B cell (primary cell): Measurements from ENCODE around the gene PARD3. TPM values are rescaled to one million over a fixed set of nuclear protein-coding genes. Genes with fewer than 3 reads are reported as not detected.

ENCODE experiments used
- ATAC-seq: fragments of 200-7000 bp; cut with Tn5 transposase; one replicate; pipeline ENCODE4 v1.10.0; 2021; ENCODE audit warnings: low read depth, mild to moderate bottlenecking, moderate number of reproducible peaks, moderate library complexity
- CTCF ChIA-PET: fragments of 350-600 bp; sonication (Branson Sonifier 250); formaldehyde crosslinking; loops from one replicate; lab custom pipeline; 2021; ENCODE audit warnings: antibody characterized with exemption, inconsistent platforms; lab: Charles Lee
- POLR2A ChIA-PET: fragments of 350-600 bp; sonication (Branson Sonifier 250); formaldehyde crosslinking; loops from one replicate; lab custom pipeline; 2021; ENCODE audit warnings: antibody characterized with exemption; lab: Charles Lee
- DNase-seq: peaks from one replicate; pipeline ENCODE4 v3.0.0; 2013
- H2AFZ ChIP-seq: 2 replicates; pipeline ENCODE4 v1.6.1; 2012; ENCODE audit warnings: mild to moderate bottlenecking, low read depth, low read length; ENCODE audit not compliant: insufficient read depth, poor library complexity, severe bottlenecking
- H3K27ac ChIP-seq, 2 donors: 1 replicate in 1 of 2; 2 replicates in 1 of 2; pipeline ENCODE4 v1.5.1; 2012 to 2013; ENCODE audit warnings: low read length in 2 of 2, mild to moderate bottlenecking in 2 of 2, moderate library complexity in 1 of 2
- H3K27me3 ChIP-seq, 4 experiments: fragments of 200-600 bp in 1 of 4; sonication (generic) in 1 of 4; replicated peaks in 1 of 4; 1 replicate in 2 of 4; 2 replicates in 2 of 4; pipeline versions ENCODE4 v1.6.1 to v1.7.0; 2013 to 2016; ENCODE audit warnings: low read length in 3 of 4, mild to moderate bottlenecking in 2 of 4, mixed read lengths in 1 of 4, moderate library complexity in 1 of 4; ENCODE audit not compliant: insufficient read depth in 4 of 4, control insufficient read depth in 3 of 4; ENCODE audit errors: control extremely low read depth in 1 of 4
- H3K36me3 ChIP-seq, 2 experiments: replicated peaks in 1 of 2; 1 replicate in 1 of 2; 2 replicates in 1 of 2; pipeline versions ENCODE4 v1.6.1 to v1.7.1; 2013; ENCODE audit warnings: low read length in 1 of 2; ENCODE audit not compliant: insufficient read depth in 2 of 2, control insufficient read depth in 1 of 2; ENCODE audit errors: control extremely low read depth in 1 of 2, extremely low read depth in 1 of 2
- H3K4me1 ChIP-seq, 2 donors: fragments of 200-600 bp in 1 of 2; sonication (generic) in 1 of 2; 1 replicate in 1 of 2; 2 replicates in 1 of 2; pipeline versions ENCODE4 v1.5.1 to v1.6.1; 2013 to 2017; ENCODE audit warnings: low read length in 2 of 2; ENCODE audit not compliant: control insufficient read depth in 2 of 2, insufficient read depth in 2 of 2
- H3K4me2 ChIP-seq: replicated peaks from 2 replicates; pipeline ENCODE3; 2012; ENCODE audit warnings: mild to moderate bottlenecking, low read depth, low read length; ENCODE audit not compliant: poor library complexity, severe bottlenecking
- H3K4me3 ChIP-seq, 5 experiments: fragments of 200-600 bp in 1 of 5; sonication (generic) in 1 of 5; 1 replicate in 3 of 5; 2 replicates in 2 of 5; pipeline versions ENCODE4 v1.5.1 to v1.7.0; 2011 to 2016; ENCODE audit warnings: low read length in 4 of 5, mild to moderate bottlenecking in 4 of 5, low read depth in 2 of 5, control low read depth in 1 of 5, moderate library complexity in 1 of 5; ENCODE audit not compliant: insufficient read depth in 1 of 5; ENCODE audit errors: control extremely low read depth in 1 of 5, extremely low read depth in 1 of 5
- H3K79me2 ChIP-seq: fragments of 200-600 bp; sonication (generic); one replicate; pipeline ENCODE4 v1.6.0; 2016; ENCODE audit warnings: low read length; ENCODE audit not compliant: control insufficient read depth, insufficient read depth
- H3K9ac ChIP-seq: fragments of 200-600 bp; sonication (generic); 2 replicates; pipeline ENCODE4 v1.6.1; 2017; ENCODE audit warnings: mild to moderate bottlenecking, low read length, moderate library complexity
- H3K9me3 ChIP-seq, 3 donors: one replicate each; pipeline versions ENCODE4 v1.6.1 to v1.7.1; 2013; ENCODE audit warnings: low read length in 2 of 3; ENCODE audit not compliant: control insufficient read depth in 2 of 3, insufficient read depth in 1 of 3; ENCODE audit errors: control extremely low read depth in 1 of 3
- H4K20me1 ChIP-seq: 2 replicates; pipeline ENCODE4 v1.6.0; 2012; ENCODE audit warnings: mild to moderate bottlenecking, low read length; ENCODE audit not compliant: insufficient read depth, control insufficient read depth, poor library complexity, severe bottlenecking
- H3K27ac Mint-ChIP-seq: one replicate; pipeline ENCODE4 v1.8.0; 2021; ENCODE audit warnings: mixed read lengths
- H3K27me3 Mint-ChIP-seq: one replicate; pipeline ENCODE4 v1.8.0; 2021; ENCODE audit warnings: mixed read lengths
- H3K4me1 Mint-ChIP-seq: one replicate; pipeline ENCODE4 v1.8.0; 2021; ENCODE audit warnings: mixed read lengths
- H3K4me3 Mint-ChIP-seq: one replicate; pipeline ENCODE4 v1.8.0; 2021; ENCODE audit warnings: mixed read lengths
- H3K9me3 Mint-ChIP-seq: one replicate; pipeline ENCODE4 v1.8.0; 2022; ENCODE audit warnings: mixed read lengths; ENCODE audit not compliant: insufficient read depth
- CTCF ChIP-seq: fragments of 200-600 bp; IDR thresholded peaks from one replicate; pipeline ENCODE4 v1.8.0; 2022; ENCODE audit warnings: antibody characterized with exemption, mild to moderate bottlenecking
- EZH2 ChIP-seq: IDR thresholded peaks from 2 replicates; pipeline ENCODE4 v1.6.1; 2012; ENCODE audit warnings: borderline replicate concordance, low read depth, mild to moderate bottlenecking, moderate library complexity, low read length; ENCODE audit not compliant: insufficient read depth, poor library complexity, severe bottlenecking
- WGBS: methylation state at CpG from one replicate; pipeline ENCODE4 v1.1.5; 2013; ENCODE audit warnings: missing lambda C conversion rate; ENCODE audit not compliant: insufficient coverage; 5-methylcytosine and 5-hydroxymethylcytosine counted together
- intact Hi-C: fragments of 100-400 bp; cut with micrococcal nuclease; formaldehyde crosslinking; loops from one replicate; pipeline ENCODE4 v1.10.0; 2022
- polyA plus RNA-seq: library from polyadenylated mRNA; depleted of rRNA; stranded (reverse); fragments of >200 nt; gene quantifications from 2 replicates; pipeline ENCODE4 v1.2.3, GENCODE V29; 2012
- total RNA-seq, 2 donors: library from RNA; stranded (reverse); fragments of 120-200 nt in 1 of 2; gene quantifications; 1 replicate in 1 of 2; 2 replicates in 1 of 2; pipeline versions ENCODE4 v1.2.3 to v1.2.4, GENCODE V29; 2013 to 2022

Gene PARD3
- total and polyA plus RNA-seq, 2 donors (not counting 1 experiment from before 2014, with no cell fraction given): not detected

- H3K9ac ChIP-seq: no peak overlapping the region
- DNase-seq (no peak), ATAC-seq (no peak)
- no peaks in the 10 kb centered on the region for H3K79me2 ChIP-seq
- WGBS: 80% methylated on average over 4 of the region's 6 CpGs
- TF ChIP-seq EZH2: no peak
- no peak for TF ChIP-seq CTCF
- Mint-ChIP-seq H3K27ac (no peak overlapping the region), H3K4me1 (no peaks in the 10 kb centered on the region), H3K4me3 (no peak overlapping the region), H3K27me3 (no peaks in the 10 kb centered on the region), H3K9me3 (no peaks in the 10 kb centered on the region)
- CTCF ChIA-PET: no interaction called here
- H3K36me3 ChIP-seq: no peaks in the 10 kb centered on the region
- no peaks in the 10 kb centered on the region for H3K9me3 ChIP-seq
- no peak overlapping the region for H3K4me3 ChIP-seq
- H3K27me3 ChIP-seq: no peaks in the 10 kb centered on the region
- no peak overlapping the region for H3K4me2 ChIP-seq
- intact Hi-C loops: no loop called here
- H4K20me1 ChIP-seq: no peaks in the 10 kb centered on the region
- POLR2A ChIA-PET: no interaction called here
- H2AFZ ChIP-seq: no peak overlapping the region
- H3K4me1 ChIP-seq: no peaks in the 10 kb centered on the region
- no peak overlapping the region for H3K27ac ChIP-seq
Observed at GRCh38 chr10:34587680-34588019, 227.4 kb downstream of the PARD3 start.

GRCh38 chr10:34587002-34587679 lies 228.0 kb downstream of the PARD3 start:
- H3K27me3 Mint-ChIP-seq: no peaks in the 10 kb centered on the region
- intact Hi-C loops: no loop called here
- ATAC-seq (no peak), DNase-seq (no peak)
- H3K36me3 ChIP-seq: no peaks in the 10 kb centered on the region
- TF ChIP-seq EZH2: no peak
- no peak overlapping the region for H3K4me3 Mint-ChIP-seq
- ChIA-PET CTCF (no interaction called here), POLR2A (no interaction called here)
- no peaks in the 10 kb centered on the region for H3K79me2 ChIP-seq
- H3K4me1 Mint-ChIP-seq: no peaks in the 10 kb centered on the region
- no peak overlapping the region for H3K4me3 ChIP-seq
- H3K27me3 ChIP-seq: no peaks in the 10 kb centered on the region
- WGBS: no CpG with 5 or more reads among the region's 4 CpGs
- H4K20me1 ChIP-seq: no peaks in the 10 kb centered on the region
- no peak overlapping the region for H3K4me2 ChIP-seq
- no peak overlapping the region for H3K27ac ChIP-seq
- no peaks in the 10 kb centered on the region for H3K9me3 Mint-ChIP-seq
- H3K9me3 ChIP-seq: no peaks in the 10 kb centered on the region
- no peak overlapping the region for H2AFZ ChIP-seq
- H3K27ac Mint-ChIP-seq: no peak overlapping the region
- H3K9ac ChIP-seq: no peak overlapping the region
- no peaks in the 10 kb centered on the region for H3K4me1 ChIP-seq
